GM18873 (cell line): ENCODE measurements around the gene EIF4EBP3.

Experiments
- ATAC-seq: cut with Tn5 transposase; IDR thresholded peaks from one replicate; pipeline ENCODE4 v1.9.1; 2021; ENCODE audit warnings: mild to moderate bottlenecking, moderate library complexity, moderate number of reproducible peaks; ENCODE audit not compliant: unreplicated experiment, low FRiP score

Gene EIF4EBP3

GRCh38 chr5:140556438-140556837 lies 9.0 kb downstream of the EIF4EBP3 start:
- ATAC-seq: no peak

- ATAC-seq: peak; percentile 92
Measured at GRCh38 chr5:140557136-140557805, 9.8 kb downstream of the EIF4EBP3 start, which contains the start of gene SRA1. Gene SRA1, minus strand, starts transcription at chr5:140557473. Its CDS starts 21 bp downstream, at chr5:140557452.

- no peak for ATAC-seq
Measured at GRCh38 chr5:140557965-140558364, 10.5 kb downstream of the EIF4EBP3 start.

GRCh38 chr5:140558542-140558941 lies 11.1 kb downstream of the EIF4EBP3 start:
- no peak for ATAC-seq

GRCh38 chr5:140560227-140560626 lies 12.8 kb downstream of the EIF4EBP3 start:
- no peak for ATAC-seq

- no peak for ATAC-seq
Measured at GRCh38 chr5:140561753-140562523, 14.5 kb downstream of the EIF4EBP3 start.

GRCh38 chr5:140563596-140563995 lies 16.1 kb downstream of the EIF4EBP3 start:
- no peak for ATAC-seq

GRCh38 chr5:140564196-140565023 lies 16.9 kb downstream of the EIF4EBP3 start, which contains the start of the genes APBB3 and SLC35A4:
Gene APBB3, minus strand, starts transcription at chr5:140564598. Its CDS starts 353 bp downstream, at chr5:140564245.
Gene SLC35A4, plus strand, starts transcription at chr5:140564828. Its CDS starts 2,342 bp downstream, at chr5:140567170.
- peak; percentile 84 for ATAC-seq

- ATAC-seq: no peak
Measured at GRCh38 chr5:140565024-140565779, 17.7 kb downstream of the EIF4EBP3 start.

GRCh38 chr5:140565780-140566095 lies 18.3 kb downstream of the EIF4EBP3 start:
- no peak for ATAC-seq

- ATAC-seq: no peak
Measured at GRCh38 chr5:140566665-140567064, 19.2 kb downstream of the EIF4EBP3 start.

GRCh38 chr5:140567136-140567818 lies 19.8 kb downstream of the EIF4EBP3 start:
- ATAC-seq: no peak

GRCh38 chr5:140567871-140568270 lies 20.4 kb downstream of the EIF4EBP3 start:
- no peak for ATAC-seq

GRCh38 chr5:140568443-140569063 lies 21.1 kb downstream of the EIF4EBP3 start:
- ATAC-seq: no peak

- ATAC-seq: no peak
Measured at GRCh38 chr5:140569197-140569596, 21.7 kb downstream of the EIF4EBP3 start.

- ATAC-seq: no peak
Measured at GRCh38 chr5:140570058-140570457, 22.6 kb downstream of the EIF4EBP3 start.

- no peak for ATAC-seq
Measured at GRCh38 chr5:140570488-140570887, 23.0 kb downstream of the EIF4EBP3 start.

GRCh38 chr5:140571105-140571504 lies 23.6 kb downstream of the EIF4EBP3 start:
- ATAC-seq: no peak

GRCh38 chr5:140573683-140574082 lies 26.2 kb downstream of the EIF4EBP3 start:
- ATAC-seq: no peak
